HG03139 (cell line): Measurements from ENCODE around the gene SFXN3.

Experiments used
- ATAC-seq: cut with Tn5 transposase; IDR thresholded peaks from one replicate; pipeline ENCODE4 v1.9.1; 2021; ENCODE audit not compliant: unreplicated experiment

SFXN3 gene

GRCh38 chr10:101035916-101036702 lies 5.1 kb downstream of the SFXN3 start:
- ATAC-seq: no peak

DNA sequence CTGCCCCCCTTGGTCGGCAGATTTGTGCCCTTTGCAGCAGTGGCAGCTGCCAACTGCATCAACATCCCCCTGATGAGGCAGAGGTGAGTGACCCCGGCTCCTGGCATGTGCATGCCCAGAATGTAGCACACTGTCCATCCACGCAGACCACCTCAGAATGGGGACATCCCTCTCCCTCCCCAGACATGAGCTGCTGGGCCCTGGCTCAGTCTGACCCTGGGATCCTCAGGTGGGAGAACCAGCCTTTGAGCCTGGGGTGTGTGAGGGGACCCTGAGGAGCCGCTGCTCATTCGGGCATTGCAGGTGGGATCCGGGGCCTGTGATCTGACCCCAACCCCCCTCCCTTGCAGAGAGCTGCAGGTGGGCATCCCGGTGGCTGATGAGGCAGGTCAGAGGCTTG lies 5.7 kb downstream of the SFXN3 start:
- ATAC-seq: no peak

GRCh38 chr10:101038484-101038883 lies 7.5 kb downstream of the SFXN3 start:
- no peak for ATAC-seq

DNA sequence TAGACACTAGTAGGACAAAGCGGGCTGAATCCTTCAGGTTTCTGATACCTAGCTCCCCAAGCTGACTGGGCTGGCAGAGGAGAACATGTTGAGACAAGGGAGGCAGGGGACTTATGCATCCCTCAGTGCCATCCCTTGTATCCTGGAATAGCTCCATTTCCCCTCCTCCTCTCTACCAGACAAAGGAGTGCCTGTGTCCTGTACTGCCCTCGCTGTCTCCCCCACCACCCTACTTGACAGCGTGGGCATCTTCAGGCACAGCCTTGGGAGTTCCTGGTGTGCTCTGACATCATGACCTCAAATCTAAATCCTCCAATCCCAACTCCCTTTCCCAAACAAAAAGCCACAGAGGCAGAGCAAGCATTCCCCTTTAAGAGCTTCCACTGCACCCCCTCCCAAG lies 9.0 kb downstream of the SFXN3 start:
- no peak for ATAC-seq

- ATAC-seq: no peak
Measured at GRCh38 chr10:101040851-101041250, 9.8 kb downstream of the SFXN3 start.

GRCh38 chr10:101041252-101041761 lies 10.3 kb downstream of the SFXN3 start:
- ATAC-seq: no peak

DNA sequence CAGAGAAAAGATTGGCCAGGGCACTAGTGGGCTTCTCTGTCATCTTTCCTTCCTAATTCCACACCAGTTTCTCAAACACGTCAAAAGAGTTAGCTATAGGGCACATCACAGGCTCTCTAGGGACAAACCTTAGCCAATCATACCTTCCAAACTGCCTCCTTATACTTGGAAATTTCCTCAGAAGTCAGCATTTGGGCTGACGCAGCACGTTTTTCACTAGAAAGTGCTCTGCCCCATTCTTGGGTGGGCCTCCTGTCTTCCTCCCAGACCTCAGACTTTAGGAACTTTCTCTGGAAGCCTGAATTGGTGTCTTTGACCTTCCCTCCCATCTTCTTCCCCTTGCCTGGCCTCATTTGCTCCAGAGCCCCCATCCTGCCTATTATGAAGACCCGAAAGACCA lies 11.1 kb downstream of the SFXN3 start:
- ATAC-seq: no peak

GRCh38 chr10:101042667-101043362 lies 11.8 kb downstream of the SFXN3 start:
- ATAC-seq: peak; percentile 93

DNA sequence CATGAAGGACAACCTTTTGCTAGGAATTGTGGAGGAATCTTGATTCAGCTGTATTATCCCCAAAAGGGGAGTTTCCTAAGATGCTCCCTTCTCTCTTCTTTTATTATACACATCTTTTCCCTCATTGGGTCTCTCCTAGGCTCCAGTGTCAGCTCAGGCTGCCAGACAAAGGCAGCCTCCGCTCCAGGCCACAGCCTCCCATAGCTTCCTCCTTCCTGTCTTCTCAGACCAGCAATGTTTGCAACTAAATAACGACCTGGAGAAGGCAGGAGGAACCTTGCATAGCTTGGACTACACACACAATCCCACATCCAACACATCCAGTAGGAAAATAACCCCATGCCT lies 12.3 kb downstream of the SFXN3 start:
- ATAC-seq: no peak

DNA sequence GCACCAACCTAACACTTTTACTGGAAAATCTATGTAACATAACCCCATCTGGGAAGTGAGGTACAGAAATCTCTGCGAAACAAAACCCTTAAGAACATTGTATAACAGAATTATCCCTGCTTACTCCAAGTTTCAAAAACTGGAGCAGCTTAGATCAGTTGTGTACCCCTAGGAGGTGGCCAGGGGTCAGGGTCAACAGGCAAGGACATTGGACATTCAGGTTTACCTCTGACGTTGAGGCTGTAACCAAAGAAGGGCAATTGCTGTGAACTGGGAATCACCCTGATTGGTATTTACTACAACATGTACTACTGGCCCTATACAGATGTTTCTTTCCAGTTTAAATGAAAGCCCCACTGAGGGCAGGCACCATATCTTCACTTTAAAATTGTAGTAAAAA lies 13.1 kb downstream of the SFXN3 start:
- ATAC-seq: no peak

GRCh38 chr10:101046332-101047238 lies 15.6 kb downstream of the SFXN3 start:
- ATAC-seq: no peak

DNA sequence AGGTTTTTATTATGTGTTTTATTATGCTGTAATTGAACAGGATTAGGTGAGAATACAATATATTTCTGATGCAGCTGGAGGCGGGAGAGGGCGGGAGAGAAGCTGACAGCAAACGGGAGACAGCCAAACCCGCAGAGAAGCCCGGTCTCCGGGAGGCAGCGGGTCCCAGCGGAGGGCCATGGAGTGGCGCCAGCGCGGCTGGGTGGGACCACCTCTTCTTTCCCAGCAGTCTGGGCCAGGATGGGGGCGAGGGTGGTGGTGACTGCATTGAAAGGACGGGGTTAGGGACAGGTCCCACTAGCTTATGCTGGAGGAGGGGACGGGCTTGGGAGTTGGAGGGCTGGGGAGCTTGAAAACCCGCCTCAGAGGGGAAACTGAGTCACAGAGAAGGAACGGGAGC lies 16.2 kb downstream of the SFXN3 start:
- ATAC-seq: no peak

DNA sequence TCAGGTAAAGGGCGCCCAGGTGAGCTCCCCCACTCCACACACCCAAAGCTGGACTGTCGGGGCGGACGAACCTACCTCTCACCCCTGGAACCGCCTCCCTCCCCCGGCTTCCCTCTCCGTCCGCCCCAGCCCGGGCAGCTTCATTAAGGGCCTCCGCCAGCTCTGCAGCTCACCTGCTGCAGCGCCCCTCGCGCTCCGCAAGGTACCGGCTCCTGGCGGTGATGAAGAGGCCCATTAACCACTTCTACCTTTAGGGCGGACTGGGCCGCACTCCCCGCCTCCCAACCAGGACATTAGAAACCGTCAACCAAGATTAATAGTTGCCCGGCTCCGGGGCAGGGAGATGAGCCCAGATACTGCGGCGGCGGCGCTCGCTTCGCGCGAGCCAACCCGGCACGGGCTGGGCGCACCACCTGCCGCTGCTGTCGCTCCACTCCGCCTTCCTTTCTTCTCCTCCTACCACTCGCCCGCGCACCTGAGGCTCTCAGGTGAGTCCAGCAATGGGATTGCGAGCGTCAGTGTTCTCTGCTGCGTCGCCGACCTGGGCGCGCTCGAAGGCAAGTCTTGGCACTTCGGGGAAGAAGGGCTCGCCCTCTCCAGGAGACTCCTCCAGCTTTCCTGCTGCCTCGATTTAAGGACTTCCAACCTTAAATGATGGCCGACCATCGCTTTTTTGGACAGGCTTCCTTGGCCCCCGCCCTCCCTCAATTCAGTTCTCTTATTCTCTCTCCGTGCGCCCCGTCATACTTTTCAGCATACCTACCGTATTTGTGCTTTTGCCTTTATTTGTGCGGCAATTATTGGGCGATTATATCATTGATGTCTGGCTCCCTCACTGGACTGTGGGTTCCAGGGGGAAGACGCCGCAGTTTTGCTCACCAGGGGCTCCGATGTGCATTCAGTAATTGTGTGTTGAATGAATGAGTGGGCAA lies 17.2 kb downstream of the SFXN3 start:
- ATAC-seq: no peak

DNA sequence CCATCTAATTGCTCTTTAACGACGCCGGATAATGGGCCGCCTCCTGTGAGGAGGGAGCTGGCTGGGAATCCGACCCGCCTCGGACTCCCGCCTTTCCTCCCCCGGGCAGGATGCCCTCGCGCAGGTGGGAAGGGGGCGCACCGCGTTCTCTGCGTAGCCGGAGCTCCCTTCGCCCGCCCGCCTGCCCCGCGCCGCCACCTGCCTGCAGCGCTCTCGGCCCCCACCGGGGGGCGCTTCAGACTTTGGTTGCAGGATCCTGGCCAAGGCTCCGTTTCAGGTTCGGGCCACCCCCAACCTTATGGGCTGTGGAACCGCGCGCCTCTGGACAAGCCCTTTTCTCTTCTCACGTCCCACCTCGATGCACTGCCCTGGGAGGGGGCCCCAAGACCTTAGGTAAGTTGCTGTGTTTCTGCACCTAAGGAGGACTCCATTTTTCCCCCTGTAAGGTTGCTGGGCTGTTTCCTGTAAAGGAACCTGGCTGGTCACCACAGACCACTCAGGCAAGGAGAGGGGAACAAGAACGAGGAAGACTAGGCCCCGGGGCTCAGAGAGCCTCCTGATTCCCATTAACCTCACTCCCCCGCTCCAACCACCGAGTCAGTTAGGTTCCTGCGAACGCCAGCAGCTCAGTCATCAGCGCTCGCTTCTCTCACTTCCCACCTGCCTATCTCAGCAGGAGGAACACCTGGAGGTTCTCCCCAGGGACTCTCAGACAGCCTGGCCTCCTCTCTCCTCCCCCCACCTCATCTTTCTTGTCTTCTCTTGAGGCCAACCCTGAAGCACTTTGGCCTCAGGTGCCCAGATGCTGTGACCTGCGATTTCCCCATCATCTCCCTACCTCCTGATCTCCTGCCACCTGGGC lies 19.4 kb downstream of the SFXN3 start:
- no peak for ATAC-seq

DNA sequence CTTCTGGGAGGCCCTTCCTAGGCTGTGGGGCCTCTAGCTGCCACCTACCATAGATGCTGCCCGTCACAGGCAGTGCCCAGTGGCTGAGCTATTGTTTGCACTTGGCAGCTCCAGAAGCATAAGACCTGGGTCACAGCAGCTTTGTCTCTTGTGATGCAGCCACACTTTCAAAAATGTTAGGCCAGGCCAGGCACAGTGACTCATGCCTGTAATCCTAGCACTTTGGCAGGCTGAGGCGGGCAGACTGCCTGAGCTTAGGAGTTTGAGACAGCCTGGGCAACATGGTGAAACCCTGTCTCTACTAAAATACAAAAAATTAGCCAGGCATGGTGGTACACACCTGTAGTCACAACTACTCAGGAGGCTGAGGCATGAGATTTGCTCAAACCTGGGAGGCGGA lies 21.3 kb downstream of the SFXN3 start:
- no peak for ATAC-seq

GRCh38 chr10:101053516-101053915 lies 22.5 kb downstream of the SFXN3 start:
- no peak for ATAC-seq

- no peak for ATAC-seq
Measured at GRCh38 chr10:101054351-101054750, 23.3 kb downstream of the SFXN3 start.

GRCh38 chr10:101054876-101055275 lies 23.8 kb downstream of the SFXN3 start:
- no peak for ATAC-seq

- ATAC-seq: no peak
Measured at GRCh38 chr10:101055411-101055810, 24.4 kb downstream of the SFXN3 start.
